ENCODE data around the gene ARHGAP18.

Gene ARHGAP18

DNA sequence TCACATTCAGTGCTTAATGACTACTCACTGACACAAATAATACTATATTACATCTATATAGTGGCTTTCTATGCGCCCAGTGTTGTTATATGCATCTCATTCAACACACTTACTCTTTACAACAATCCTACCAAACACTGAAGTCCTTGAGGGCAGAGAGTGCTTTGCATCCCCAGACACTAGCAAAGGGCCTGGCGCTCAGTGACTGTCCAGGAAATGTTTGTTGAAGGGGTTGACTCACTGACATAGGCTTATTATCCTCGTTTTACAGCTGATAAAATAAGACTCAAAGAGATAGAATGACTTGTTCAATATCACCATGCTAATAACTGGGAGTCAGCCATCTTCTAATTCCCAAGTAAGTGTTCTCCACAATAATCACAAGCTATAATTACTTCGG, 163.3 kb downstream of the ARHGAP18 start:
- Histone ChIP-seq H3K4me2 (no peak overlapping the region), H3K27ac (no peak overlapping the region)

DNA sequence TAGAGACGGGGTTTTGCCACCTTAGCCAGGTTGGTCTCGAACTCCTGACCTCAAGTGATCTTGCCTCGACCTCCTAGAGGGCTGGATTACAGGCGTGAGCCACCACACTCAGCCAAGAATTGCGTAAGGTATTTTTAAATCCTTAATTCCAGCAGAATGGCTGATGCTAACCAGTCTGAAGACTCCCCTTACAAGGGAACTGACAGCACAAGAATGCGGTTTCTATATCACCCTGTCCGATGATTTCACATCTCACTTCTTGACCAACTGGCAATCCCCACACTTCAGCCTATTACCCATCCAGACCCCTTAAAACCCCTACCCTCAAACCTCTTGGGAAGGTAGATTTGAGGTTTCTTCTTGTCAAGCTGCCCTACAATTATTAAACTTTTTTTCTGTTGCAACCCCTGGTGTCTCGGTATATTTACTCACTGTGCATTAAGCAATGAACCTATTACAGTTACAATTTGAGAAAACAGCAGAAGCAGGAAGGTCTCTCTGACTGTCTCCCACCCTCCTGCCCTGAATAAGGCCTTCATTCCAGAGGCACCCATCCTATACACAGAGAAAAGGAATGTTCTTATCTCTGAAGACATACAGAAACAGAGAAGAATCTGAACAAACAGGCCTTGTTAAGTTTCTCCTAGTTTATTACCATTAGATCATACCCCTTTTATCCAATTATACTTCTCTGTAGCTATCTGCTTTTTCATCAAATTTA, 164.9 kb downstream of the ARHGAP18 start:
- no peak overlapping the region for H3K4me3 ChIP-seq (IDR thresholded peaks at IDR 0.05; ENCODE audit: insufficient read depth, low read depth, low read length)
- no peaks in the 10 kb centered on the region for H3K36me3 ChIP-seq (ENCODE audit: insufficient read depth)
- TF ChIP-seq, protein P1, sequence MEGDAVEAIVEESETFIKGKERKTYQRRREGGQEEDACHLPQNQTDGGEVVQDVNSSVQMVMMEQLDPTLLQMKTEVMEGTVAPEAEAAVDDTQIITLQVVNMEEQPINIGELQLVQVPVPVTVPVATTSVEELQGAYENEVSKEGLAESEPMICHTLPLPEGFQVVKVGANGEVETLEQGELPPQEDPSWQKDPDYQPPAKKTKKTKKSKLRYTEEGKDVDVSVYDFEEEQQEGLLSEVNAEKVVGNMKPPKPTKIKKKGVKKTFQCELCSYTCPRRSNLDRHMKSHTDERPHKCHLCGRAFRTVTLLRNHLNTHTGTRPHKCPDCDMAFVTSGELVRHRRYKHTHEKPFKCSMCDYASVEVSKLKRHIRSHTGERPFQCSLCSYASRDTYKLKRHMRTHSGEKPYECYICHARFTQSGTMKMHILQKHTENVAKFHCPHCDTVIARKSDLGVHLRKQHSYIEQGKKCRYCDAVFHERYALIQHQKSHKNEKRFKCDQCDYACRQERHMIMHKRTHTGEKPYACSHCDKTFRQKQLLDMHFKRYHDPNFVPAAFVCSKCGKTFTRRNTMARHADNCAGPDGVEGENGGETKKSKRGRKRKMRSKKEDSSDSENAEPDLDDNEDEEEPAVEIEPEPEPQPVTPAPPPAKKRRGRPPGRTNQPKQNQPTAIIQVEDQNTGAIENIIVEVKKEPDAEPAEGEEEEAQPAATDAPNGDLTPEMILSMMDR (conservative IDR thresholded peaks at IDR 0.05; ENCODE audit: low read depth, low read length) = no peak
- no peak overlapping the region for H3K27ac ChIP-seq
- H3K79me2 ChIP-seq (ENCODE audit: insufficient read depth, low read depth) = no peaks in the 10 kb centered on the region
- H3K4me1 ChIP-seq (ENCODE audit: low read depth, poor library complexity, severe bottlenecking) = no peaks in the 10 kb centered on the region
- H4K20me1 ChIP-seq (ENCODE audit: insufficient read depth) = no peaks in the 10 kb centered on the region
- H3K4me2 ChIP-seq = no peak overlapping the region
- no peak overlapping the region for H3K9ac ChIP-seq
- H2AFZ ChIP-seq (ENCODE audit: low read depth) = no peak overlapping the region
- no peaks in the 10 kb centered on the region for H3K27me3 ChIP-seq (ENCODE audit: insufficient read depth, low read depth)

More for the DNA sequence above, 163.3 kb downstream of the ARHGAP18 start:
- H3K36me3 ChIP-seq (ENCODE audit: insufficient read depth) = no peaks in the 10 kb centered on the region
- H3K9ac ChIP-seq = no peak overlapping the region
- TF ChIP-seq, protein P1 (conservative IDR thresholded peaks at IDR 0.05; ENCODE audit: low read depth, low read length) = no peak
- H3K4me3 ChIP-seq (IDR thresholded peaks at IDR 0.05; ENCODE audit: insufficient read depth, low read depth, low read length) = no peak overlapping the region
- H3K27me3 ChIP-seq (ENCODE audit: insufficient read depth, low read depth) = no peaks in the 10 kb centered on the region
- H4K20me1 ChIP-seq (ENCODE audit: insufficient read depth) = no peaks in the 10 kb centered on the region
- no peaks in the 10 kb centered on the region for H3K4me1 ChIP-seq (ENCODE audit: low read depth, poor library complexity, severe bottlenecking)
- no peak overlapping the region for H2AFZ ChIP-seq (ENCODE audit: low read depth)
- H3K79me2 ChIP-seq (ENCODE audit: insufficient read depth, low read depth) = no peaks in the 10 kb centered on the region

DNA sequence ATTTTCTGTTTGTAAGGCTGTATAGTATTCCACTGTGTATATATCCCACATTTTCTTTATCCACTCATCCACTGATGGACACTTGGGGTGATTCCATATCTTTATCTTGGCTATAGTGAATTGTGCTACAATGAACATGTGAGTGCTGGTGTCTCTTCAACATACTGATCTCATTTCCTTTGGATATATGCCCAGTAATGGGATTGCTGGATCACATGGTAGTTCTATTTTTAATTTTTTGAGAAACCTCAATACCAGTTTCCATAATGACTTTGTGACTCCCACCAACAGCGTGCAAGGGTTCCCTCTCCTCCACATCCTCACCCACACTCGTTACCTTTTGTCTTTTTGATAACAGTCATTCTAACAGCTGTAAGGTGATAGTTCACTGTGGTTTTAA, 166.0 kb downstream of the ARHGAP18 start:
- no peaks in the 10 kb centered on the region for H3K27me3 ChIP-seq (ENCODE audit: insufficient read depth, low read depth)
- H2AFZ ChIP-seq (ENCODE audit: low read depth) = no peak overlapping the region
- H3K36me3 ChIP-seq (ENCODE audit: insufficient read depth) = no peaks in the 10 kb centered on the region
- H3K4me1 ChIP-seq (ENCODE audit: low read depth, poor library complexity, severe bottlenecking) = no peaks in the 10 kb centered on the region
- no peaks in the 10 kb centered on the region for H3K79me2 ChIP-seq (ENCODE audit: insufficient read depth, low read depth)
- no peak overlapping the region for H3K27ac ChIP-seq
- H3K9ac ChIP-seq = no peak overlapping the region
- H4K20me1 ChIP-seq (ENCODE audit: insufficient read depth) = no peaks in the 10 kb centered on the region
- TF ChIP-seq, protein P1 (conservative IDR thresholded peaks at IDR 0.05; ENCODE audit: low read depth, low read length) = no peak
- no peak overlapping the region for H3K4me3 ChIP-seq (IDR thresholded peaks at IDR 0.05; ENCODE audit: insufficient read depth, low read depth, low read length)
- H3K4me2 ChIP-seq = no peak overlapping the region

DNA sequence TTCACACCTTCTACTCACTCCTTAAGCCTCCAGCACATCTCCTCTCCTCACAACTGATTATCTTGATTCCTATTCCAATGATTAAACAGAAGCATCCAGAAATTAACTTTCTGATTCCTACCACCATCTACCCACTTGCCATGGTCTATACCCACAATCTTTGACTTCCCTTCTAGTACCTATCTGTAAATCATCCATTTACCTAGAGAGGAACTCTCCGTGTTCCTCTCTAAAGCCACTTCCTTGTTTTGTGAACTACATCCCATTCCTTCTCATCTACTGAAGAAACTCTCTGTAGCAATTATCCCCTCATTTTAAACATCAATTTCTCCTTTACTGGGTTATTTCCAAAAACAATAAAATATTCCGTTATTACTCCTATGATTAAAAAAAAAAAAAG, 167.3 kb downstream of the ARHGAP18 start:
- Histone ChIP-seq H3K27ac (no peak overlapping the region), H4K20me1 (ENCODE audit: insufficient read depth) (no peaks in the 10 kb centered on the region), H3K4me3 (IDR thresholded peaks at IDR 0.05; ENCODE audit: insufficient read depth, low read depth, low read length) (no peak overlapping the region), H3K27me3 (ENCODE audit: insufficient read depth, low read depth) (no peaks in the 10 kb centered on the region), H3K79me2 (ENCODE audit: insufficient read depth, low read depth) (no peaks in the 10 kb centered on the region), H3K9ac (no peak overlapping the region), H2AFZ (ENCODE audit: low read depth) (no peak overlapping the region), H3K36me3 (ENCODE audit: insufficient read depth) (no peaks in the 10 kb centered on the region), H3K4me2 (no peak overlapping the region), H3K4me1 (ENCODE audit: low read depth, poor library complexity, severe bottlenecking) (no peaks in the 10 kb centered on the region)
- TF ChIP-seq, protein P1 (conservative IDR thresholded peaks at IDR 0.05; ENCODE audit: low read depth, low read length) = no peak

Data from KMS-11 (cell line).